Measurements from ENCODE around the gene PARD6A.

Gene PARD6A, protein sequence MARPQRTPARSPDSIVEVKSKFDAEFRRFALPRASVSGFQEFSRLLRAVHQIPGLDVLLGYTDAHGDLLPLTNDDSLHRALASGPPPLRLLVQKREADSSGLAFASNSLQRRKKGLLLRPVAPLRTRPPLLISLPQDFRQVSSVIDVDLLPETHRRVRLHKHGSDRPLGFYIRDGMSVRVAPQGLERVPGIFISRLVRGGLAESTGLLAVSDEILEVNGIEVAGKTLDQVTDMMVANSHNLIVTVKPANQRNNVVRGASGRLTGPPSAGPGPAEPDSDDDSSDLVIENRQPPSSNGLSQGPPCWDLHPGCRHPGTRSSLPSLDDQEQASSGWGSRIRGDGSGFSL
- total RNA-seq: 5.2 to 8.1 reads per million in 2 donors

GRCh38 chr16:67660564-67661028 lies at the start of gene PARD6A:
TSS of gene PARD6A (plus strand) at chr16:67660960. CDS start at chr16:67661039, 79 bp downstream.
- DNase-seq: peak; percentile 85 to 99 (median 95)

DNA sequence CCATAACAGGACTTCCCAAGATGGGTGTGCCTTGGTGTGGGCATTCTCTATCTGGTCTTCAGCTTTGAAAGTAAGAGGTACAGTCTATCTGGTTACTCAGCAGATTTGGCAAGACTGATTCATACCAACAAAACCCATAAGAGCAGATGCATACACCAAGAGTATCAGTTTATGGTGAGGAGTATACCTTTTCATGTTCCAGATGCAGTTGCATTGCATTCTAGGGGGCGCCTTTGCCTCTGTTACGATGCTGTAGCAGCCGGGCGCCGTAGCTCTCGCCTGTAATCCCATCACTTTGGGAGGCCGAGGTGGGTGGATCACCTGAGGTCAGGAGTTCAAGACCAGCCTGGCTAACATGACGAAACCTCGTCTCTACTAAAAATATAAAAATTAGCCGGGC lies 47.0 kb upstream of the PARD6A start:
- DNase-seq: peak in 1 of 5 experiments; percentile 20

DNA sequence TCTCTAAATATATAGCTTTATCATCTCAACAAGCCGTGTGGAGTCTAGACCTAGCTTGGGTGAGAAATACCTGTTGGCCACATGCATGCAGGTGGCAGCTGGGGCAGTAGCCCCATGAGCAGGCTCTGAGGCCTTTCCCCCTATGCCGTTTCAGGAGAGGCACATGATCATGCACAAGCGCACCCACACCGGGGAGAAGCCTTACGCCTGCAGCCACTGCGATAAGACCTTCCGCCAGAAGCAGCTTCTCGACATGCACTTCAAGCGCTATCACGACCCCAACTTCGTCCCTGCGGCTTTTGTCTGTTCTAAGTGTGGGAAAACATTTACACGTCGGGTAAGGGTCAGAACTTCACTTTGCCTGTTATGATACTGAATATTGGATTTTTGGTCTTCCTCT lies 32.5 kb upstream of the PARD6A start:
- no peak for DNase-seq

DNA sequence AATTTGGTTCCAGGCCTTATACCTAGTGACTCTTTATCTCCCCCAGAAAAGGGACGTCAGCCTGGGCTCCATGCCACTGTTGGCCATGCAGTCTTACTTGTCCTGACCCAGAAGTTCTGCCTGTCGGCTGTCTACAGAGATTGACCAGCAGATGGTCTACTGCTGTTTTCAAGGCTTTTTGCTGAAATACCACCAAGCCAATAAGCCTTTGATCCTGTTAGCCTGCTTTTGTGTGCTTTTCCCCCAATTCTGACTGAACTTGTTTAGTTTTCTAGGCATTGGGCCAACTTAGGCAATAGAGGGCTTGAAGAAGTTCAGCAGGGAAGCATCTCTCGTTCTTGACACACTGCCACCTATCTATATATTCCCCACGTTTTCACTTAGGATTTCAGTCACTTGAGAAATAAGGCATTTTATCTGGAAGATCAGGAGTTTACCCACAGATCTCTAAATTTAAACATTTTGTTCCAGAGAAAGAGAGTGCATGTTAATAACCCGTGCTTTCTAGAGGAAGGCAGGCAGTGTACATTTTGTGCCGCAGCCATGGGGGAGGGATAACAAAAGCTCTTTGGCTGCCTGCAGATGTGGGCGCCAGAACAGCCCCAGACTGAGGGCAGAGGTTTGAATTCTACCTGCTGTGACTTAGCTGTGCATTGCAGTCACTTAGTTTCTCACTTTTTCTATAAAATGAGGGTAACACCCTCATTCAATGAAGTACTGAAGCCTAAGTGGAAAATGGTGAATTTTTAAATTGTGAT lies 28.2 kb upstream of the PARD6A start:
- DNase-seq: no peak

GRCh38 chr16:67636713-67637112 lies 24.0 kb upstream of the PARD6A start:
- no peak for DNase-seq

DNA sequence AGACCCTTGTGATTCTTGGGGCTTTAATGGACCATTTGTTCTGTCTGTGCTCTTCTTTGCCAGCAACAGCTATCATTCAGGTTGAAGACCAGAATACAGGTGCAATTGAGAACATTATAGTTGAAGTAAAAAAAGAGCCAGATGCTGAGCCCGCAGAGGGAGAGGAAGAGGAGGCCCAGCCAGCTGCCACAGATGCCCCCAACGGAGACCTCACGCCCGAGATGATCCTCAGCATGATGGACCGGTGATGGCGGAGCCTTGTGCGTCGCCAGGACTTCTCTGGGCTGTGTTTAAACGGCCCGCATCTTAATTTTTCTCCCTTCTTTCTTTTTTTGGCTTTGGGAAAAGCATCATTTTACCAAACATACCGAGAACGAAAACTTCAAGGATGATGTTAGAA lies 23.1 kb upstream of the PARD6A start:
- no peak for DNase-seq

DNA sequence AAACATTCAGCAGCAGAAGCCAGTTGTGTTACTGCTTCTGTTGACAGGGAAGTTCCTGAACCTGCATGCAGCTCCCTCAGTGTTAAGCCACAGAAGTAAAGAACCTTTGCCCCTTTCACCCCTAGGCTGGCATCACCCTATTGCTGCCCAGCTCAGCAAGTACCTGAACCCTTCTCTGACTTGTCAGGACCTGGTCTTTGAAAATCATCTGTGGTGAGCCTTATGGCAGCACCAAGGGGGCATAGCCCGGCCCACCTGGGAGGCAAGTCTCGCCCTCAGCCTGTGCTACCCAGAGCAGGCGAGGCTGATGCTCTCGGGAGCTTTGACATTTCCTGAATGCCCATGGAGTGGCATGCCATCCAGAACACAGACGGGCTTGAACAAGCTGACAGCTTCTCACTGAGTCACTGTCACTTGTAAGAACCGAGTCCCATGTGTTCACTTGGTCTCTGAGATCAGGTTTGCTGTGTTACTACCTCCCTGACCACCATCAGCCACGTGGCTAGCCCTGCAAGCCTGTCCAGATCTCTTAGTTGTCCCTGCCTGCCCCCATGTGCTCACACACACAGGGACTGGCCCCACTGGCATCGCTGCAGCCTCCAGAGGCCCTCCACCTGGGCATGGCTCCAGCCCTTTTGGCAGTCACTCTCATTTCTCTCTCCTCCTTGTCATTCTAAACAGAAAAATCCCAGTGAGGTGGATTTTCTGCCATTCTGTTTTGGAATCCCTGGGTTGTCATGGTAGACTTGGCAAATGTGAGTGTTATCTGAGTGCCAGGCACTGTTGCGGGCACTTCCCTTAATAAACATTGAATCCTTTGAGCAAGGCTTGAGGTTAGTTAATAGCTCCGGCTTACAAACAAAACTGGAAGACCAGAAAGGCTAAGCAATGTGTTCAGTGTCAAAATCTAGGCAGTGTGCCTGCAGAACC lies 18.7 kb upstream of the PARD6A start:
- no peak for DNase-seq

DNA sequence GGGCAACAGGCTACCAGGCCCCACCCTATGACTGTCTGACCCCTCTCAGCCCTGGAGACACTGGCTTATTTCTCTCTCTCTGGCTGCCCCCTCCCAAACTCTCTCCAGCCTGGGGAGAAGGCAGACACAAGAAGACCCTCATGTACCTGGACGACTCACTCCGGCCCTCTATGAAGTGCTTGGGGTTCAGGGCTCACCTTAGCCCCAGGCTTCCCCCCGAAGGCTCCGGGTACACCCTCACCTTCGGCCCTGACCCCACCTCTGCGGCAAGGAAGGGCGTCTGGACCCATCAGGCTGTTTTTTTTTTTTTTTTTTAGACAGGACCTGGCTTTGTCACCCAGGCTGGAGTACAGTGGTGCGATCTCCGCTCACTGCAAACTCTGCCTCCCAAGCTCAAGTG lies 16.7 kb upstream of the PARD6A start:
- DNase-seq: no peak

DNA sequence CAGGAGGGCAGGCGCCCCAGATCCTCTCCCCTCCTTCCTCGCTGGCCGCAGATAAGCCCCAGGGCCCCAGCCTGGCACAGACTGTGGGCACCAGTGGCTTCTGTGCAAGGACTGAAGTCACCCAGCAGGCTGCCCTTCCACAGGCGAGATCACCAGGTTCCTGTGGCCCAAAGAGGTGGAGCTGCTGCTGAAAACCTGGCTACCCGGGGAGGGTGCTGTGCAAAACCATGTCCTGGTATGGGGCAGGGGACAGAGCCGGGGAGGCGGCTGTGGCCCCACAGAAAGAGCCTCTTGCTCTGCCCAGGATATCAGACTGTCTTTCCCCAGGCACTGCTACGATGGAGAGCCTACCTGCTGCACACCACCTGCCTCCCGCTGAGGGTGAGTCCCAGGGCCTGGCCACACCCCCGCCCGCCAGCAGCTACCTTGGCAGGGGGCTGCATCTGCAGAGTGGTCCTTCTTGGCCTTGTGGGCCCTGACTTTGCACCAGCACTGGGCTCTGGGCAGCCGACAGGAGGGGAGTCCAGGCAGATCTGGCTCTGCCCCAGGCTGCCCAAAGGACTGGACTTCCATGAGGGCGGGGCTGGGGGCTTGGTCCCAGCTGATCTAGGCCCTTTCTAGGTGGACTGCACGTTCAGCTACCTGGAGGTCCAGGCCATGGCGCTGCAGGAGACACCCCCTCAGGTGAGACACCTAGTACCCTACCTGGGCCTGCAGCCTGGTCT lies 15.2 kb upstream of the PARD6A start:
- peak in 1 of 5 experiments; percentile 54 for DNase-seq

- DNase-seq: no peak
Observed at GRCh38 chr16:67647111-67647651, 13.6 kb upstream of the PARD6A start.

GRCh38 chr16:67647681-67648080 lies 13.1 kb upstream of the PARD6A start:
- no peak for DNase-seq

DNA sequence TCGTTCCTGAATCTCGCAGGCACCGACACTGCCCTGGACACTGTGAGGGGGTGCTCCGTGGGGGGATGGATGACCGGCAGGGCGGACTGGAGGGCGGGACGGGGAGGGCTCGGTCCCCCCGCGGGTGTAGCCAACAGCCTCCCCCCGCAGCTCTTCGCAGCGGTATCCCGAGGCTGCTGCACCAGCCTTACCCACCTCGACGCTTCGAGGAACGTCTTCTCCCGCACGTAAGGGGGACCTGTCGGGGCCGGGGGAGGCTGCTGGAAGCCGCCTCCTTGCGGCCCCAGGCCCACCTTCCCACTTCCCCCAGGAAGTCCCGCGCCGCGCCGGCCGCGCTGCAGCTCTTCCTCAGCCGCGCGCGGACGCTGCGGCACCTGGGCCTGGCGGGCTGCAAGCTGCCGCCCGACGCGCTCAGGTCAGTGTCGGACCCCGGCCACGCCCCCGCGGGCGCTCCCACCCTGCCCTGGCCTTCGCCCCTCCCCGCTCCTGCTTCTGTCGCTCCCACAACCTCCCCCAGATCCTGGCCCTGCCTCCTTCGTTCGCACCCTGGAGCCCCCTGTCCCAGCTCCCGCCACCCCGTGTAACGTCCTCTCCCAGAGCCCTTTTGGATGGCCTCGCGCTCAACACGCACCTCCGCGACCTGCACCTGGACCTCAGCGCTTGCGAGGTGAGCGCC lies 12.5 kb upstream of the PARD6A start:
- no peak for DNase-seq

- DNase-seq: no peak
Observed at GRCh38 chr16:67648764-67649407, 11.9 kb upstream of the PARD6A start.

GRCh38 chr16:67649494-67649931 lies 11.2 kb upstream of the PARD6A start:
- no peak for DNase-seq

DNA sequence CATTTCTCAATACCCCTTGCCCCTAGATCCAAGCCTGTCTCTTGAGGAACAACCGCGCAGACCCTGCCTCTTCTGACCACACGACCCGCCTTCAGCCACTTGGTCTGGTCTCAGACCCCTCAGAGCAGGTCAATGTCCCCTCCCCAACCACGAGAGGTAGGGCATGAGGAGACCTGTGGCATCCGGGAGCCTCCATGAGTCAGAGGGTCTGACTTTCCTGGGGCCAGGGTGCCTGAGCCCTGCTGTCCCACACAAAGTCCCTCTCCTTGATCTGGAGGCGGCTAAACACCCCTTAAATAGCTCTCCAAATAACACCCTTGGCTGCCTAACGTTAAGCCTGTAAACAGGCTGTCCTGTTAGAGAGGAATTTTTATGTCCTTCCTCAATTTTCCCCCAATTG lies 10.7 kb upstream of the PARD6A start:
- no peak for DNase-seq

GRCh38 chr16:67651039-67651438 lies 9.7 kb upstream of the PARD6A start:
- DNase-seq: no peak

DNA sequence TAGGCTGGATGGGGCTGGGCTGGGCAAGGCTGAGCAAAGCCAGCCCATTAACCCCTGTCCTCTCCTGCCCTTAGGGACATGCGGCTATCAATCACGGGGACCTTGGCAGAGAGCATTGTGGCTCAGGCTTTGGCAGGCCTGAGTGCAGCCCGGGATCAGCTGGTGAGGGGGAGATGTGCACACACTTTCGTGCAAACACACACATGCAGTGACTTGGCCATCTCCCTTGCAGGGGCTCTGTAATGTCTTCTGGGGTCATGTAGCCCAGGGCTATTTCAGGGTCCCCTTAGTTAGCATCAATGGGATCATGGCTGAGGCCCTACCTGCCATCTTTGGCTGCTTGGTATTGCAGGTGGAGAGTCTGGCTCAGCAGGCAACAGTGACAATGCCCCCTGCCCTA lies 8.9 kb upstream of the PARD6A start:
- DNase-seq: no peak

GRCh38 chr16:67652578-67653127 lies 8.1 kb upstream of the PARD6A start:
- no peak for DNase-seq

DNA sequence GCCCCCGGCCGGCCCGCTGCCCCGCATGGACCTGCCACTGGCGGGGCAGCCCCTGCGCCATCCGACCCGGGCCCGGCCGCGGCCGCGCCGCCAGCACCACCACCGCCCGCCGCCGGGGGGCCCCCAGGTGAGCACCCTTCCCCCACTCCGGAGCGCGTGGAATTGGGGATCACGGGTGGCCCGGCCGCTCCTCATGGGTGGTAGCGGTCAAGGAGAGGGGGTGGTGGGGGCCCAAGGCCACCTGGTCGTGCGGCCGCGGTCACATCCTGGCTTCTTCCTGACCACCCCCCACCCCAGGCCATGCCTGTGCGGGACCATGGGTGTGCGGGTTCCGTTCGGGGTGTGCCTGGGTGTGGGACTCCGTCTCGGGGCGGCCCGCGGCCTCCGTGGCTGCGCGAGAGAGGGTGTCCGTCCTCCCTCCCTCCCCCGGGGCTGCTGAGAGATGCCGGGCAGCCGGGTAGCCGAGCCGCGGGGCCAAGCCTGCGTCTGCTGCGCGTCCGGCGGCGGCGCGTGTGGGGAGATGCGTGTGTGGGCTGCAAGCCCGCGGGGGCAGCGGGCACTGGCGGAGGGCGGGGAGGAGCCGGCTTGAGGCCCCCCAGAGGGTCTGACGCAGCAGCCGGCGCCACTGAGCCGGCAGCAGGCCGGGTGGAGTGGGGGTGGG lies 7.5 kb upstream of the PARD6A start:
- no peak for DNase-seq

Data from T-helper 2 cell (primary cell).